ENCODE results near the gene SV2A. TPM values are rescaled to one million over a fixed set of nuclear protein-coding genes. Genes with fewer than 3 reads are reported as not detected.

The SV2A gene
- total and polyA plus RNA-seq, 4 donors, result 0.94 to 2.4 (median 1.6) TPM

GRCh38 chr1:149915429-149916192 is 2.0 kb downstream of the SV2A start:
- no peak overlapping the region for H3K4me3 ChIP-seq
- H3K27ac ChIP-seq (ENCODE audit: low read depth in 1 of 2, low read length in 1 of 2), result no peak overlapping the region
- DNase-seq, result no peak
- H3K9me3 ChIP-seq (ENCODE audit: control insufficient read depth in 4 of 4, insufficient read depth in 3 of 4, low read length in 3 of 4), result no peaks in the 10 kb centered on the region
- peaks cover 0 to 4% (median 0%) of the 10 kb centered on the region in 3 donors for H3K27me3 ChIP-seq (ENCODE audit: control insufficient read depth in 3 of 3, insufficient read depth in 3 of 3, low read length in 2 of 3)
- 70 to 85% methylated on average over 11 of the region's 11 CpGs for WGBS, 2 donors
- peaks cover 0 to 19% (median 0%) of the 10 kb centered on the region in 5 donors for H3K4me1 ChIP-seq (ENCODE audit: control insufficient read depth in 5 of 5, insufficient read depth in 5 of 5, low read length in 5 of 5)
- no peak for ATAC-seq (ENCODE audit: insufficient read depth, low FRiP score)
- H3K9ac ChIP-seq (ENCODE audit: insufficient read depth in 1 of 2, low read length in 2 of 2), result peak overlapping the region in 1 of 2 donors; percentile 7
- no peaks in the 10 kb centered on the region for H3K36me3 ChIP-seq (ENCODE audit: control insufficient read depth in 4 of 4, insufficient read depth in 4 of 4, low read length in 4 of 4)
- no peak for TF ChIP-seq CTCF (IDR thresholded peaks at IDR 0.05; ENCODE audit: control extremely low read depth, extremely low read depth)

GRCh38 chr1:149914545-149914944 is 3.1 kb downstream of the SV2A start:
- Histone ChIP-seq H3K36me3 (ENCODE audit: control insufficient read depth in 4 of 4, insufficient read depth in 4 of 4, low read length in 4 of 4) (no peaks in the 10 kb centered on the region), H3K4me1 (ENCODE audit: control insufficient read depth in 5 of 5, insufficient read depth in 5 of 5, low read length in 5 of 5) (peaks cover 0 to 19% (median 0%) of the 10 kb centered on the region in 5 donors), H3K27me3 (ENCODE audit: control insufficient read depth in 3 of 3, insufficient read depth in 3 of 3, low read length in 2 of 3) (peaks cover 0 to 4% (median 0%) of the 10 kb centered on the region in 3 donors), H3K4me3 (no peak overlapping the region), H3K9me3 (ENCODE audit: control insufficient read depth in 4 of 4, insufficient read depth in 3 of 4, low read length in 3 of 4) (no peaks in the 10 kb centered on the region), H3K9ac (ENCODE audit: insufficient read depth in 1 of 2, low read length in 2 of 2) (no peak overlapping the region), H3K27ac (ENCODE audit: low read depth in 1 of 2, low read length in 1 of 2) (no peak overlapping the region)
- DNase-seq (no peak), ATAC-seq (ENCODE audit: insufficient read depth, low FRiP score) (no peak)
- WGBS, 2 donors, result 82 to 88% methylated on average over 1 of the region's 1 CpG
- TF ChIP-seq CTCF (IDR thresholded peaks at IDR 0.05; ENCODE audit: control extremely low read depth, extremely low read depth), result no peak

- DNase-seq (no peak), ATAC-seq (ENCODE audit: insufficient read depth, low FRiP score) (no peak)
- Histone ChIP-seq H3K27ac (ENCODE audit: low read depth in 1 of 2, low read length in 1 of 2) (no peak overlapping the region), H3K4me1 (ENCODE audit: control insufficient read depth in 5 of 5, insufficient read depth in 5 of 5, low read length in 5 of 5) (no peaks in the 10 kb centered on the region), H3K36me3 (ENCODE audit: control insufficient read depth in 4 of 4, insufficient read depth in 4 of 4, low read length in 4 of 4) (no peaks in the 10 kb centered on the region), H3K27me3 (ENCODE audit: control insufficient read depth in 3 of 3, insufficient read depth in 3 of 3, low read length in 2 of 3) (no peaks in the 10 kb centered on the region), H3K9ac (ENCODE audit: insufficient read depth in 1 of 2, low read length in 2 of 2) (no peak overlapping the region), H3K9me3 (ENCODE audit: control insufficient read depth in 4 of 4, insufficient read depth in 3 of 4, low read length in 3 of 4) (no peaks in the 10 kb centered on the region), H3K4me3 (no peak overlapping the region)
- no peak for TF ChIP-seq CTCF (IDR thresholded peaks at IDR 0.05; ENCODE audit: control extremely low read depth, extremely low read depth)
- WGBS, 2 donors, result 85 to 94% methylated on average over 10 of the region's 10 CpGs
Measured at GRCh38 chr1:149906570-149907075, 11.0 kb downstream of the SV2A start.

Data from lung (tissue), 12 donors.